Right lobe of liver (tissue), 4 donors: ENCODE measurements around the gene PHOSPHO1.

Experiments
- CTCF ChIP-seq, 4 donors: fragments of 200-600 bp in 3 of 4; fragments of 450-650 bp in 1 of 4; IDR thresholded peaks; one replicate each; pipeline versions ENCODE4 v1.5.1 to v1.8.0; 2016 to 2022; ENCODE audit warnings: antibody characterized with exemption in 4 of 4, mild to moderate bottlenecking in 2 of 4
- POLR2A ChIP-seq: fragments of 450-650 bp; IDR thresholded peaks from one replicate; pipeline ENCODE4 v1.6.1; 2017; ENCODE audit warnings: antibody characterized with exemption, mild to moderate bottlenecking
- donor health status: DM: no; HTN: no; CAD: no.
- donor health status: DM: no; HTN: no; CAD: no.
- donor health status: DM: no; HTN: yes; CAD: no.

DNA sequence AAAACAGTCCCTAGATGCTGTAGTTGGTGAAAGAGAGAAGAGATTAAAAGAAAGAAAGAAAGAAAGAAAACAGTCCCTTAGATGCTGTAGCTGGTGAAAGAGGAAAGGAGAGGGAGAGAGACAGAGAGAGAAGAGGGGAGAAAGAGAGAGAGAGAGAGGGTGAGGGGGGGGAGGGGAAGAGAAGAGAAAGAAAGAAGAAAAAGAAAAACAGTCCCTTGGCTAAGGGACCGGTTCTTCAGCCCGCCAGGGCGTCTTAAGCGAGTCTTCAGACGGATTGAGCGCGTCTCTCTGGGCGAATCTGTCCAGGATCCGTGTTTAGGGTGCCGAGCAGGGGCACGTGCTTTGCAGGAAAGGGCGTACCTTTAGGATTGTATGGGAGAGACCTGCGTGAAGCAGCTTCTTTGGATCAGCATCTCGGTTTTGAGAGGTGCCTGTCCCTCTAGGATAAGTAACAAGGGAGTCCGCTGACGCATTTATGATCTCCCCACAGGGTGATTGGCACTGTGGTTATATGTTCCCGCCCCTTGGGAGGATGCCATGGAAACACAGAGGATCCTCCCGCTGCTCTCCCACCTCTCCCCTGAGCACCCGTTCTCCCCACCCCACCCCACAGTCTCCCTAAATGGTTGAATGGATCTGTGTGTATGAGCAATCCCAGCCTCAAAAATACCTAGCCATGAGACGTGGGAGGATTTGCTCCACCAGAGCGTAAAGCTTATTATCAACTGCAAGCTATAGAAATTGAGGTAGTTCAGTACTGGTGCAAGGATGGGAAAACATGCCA lies 36.9 kb downstream of the PHOSPHO1 start:
- TF ChIP-seq CTCF (IDR thresholded peaks at IDR 0.05) (no peak), POLR2A (no peak)
